Large intestine (tissue), 3 donors: ENCODE results near the gene SEL1L3. TPM values are rescaled to one million over a fixed set of nuclear protein-coding genes. Genes with fewer than 3 reads are reported as not detected.

Source experiments
- DNase-seq, 2 donors: peaks; one replicate each; pipeline versions ENCODE4 v3.0.0 to v3.0.0-alpha.2; 2013
- H3K27ac ChIP-seq: one replicate; pipeline ENCODE4 v1.5.1; 2013; ENCODE audit warnings: low read length
- H3K27me3 ChIP-seq: 2 replicates; pipeline ENCODE4 v1.6.1; 2013; ENCODE audit warnings: low read length; ENCODE audit not compliant: control insufficient read depth, insufficient read depth
- H3K36me3 ChIP-seq: 2 replicates; pipeline ENCODE4 v1.6.1; 2013; ENCODE audit warnings: low read length; ENCODE audit not compliant: control insufficient read depth, insufficient read depth
- H3K4me1 ChIP-seq: one replicate; pipeline ENCODE4 v1.6.1; 2013; ENCODE audit warnings: low read length; ENCODE audit not compliant: control insufficient read depth, insufficient read depth
- H3K4me3 ChIP-seq: one replicate; pipeline ENCODE4 v1.5.1; 2013; ENCODE audit warnings: low read length
- H3K9me3 ChIP-seq: one replicate; pipeline ENCODE4 v1.6.1; 2013; ENCODE audit warnings: mild to moderate bottlenecking, low read depth, low read length, moderate library complexity; ENCODE audit not compliant: control insufficient read depth
- WGBS: methylation state at CpG from one replicate; pipeline ENCODE4 v1.1.5; 2013; ENCODE audit warnings: low lambda C conversion rate; ENCODE audit not compliant: insufficient coverage; 5-methylcytosine and 5-hydroxymethylcytosine counted together
- polyA plus RNA-seq: library from polyadenylated mRNA; unstranded; fragments of 120-200 nt; gene quantifications from one replicate; pipeline ENCODE4 v1.2.1, GENCODE V29; 2013

SEL1L3 gene
- polyA plus RNA-seq, 1 donor, result 58.7 TPM

GRCh38 chr4:25818371-25818871, 44.4 kb downstream of the SEL1L3 start:
- DNase-seq, result no peak
- Histone ChIP-seq H3K36me3 (peaks cover 52% of the 10 kb centered on the region), H3K4me3 (no peak overlapping the region), H3K9me3 (no peaks in the 10 kb centered on the region), H3K27me3 (no peaks in the 10 kb centered on the region), H3K27ac (no peak overlapping the region), H3K4me1 (no peaks in the 10 kb centered on the region)
- WGBS, result no CpG with 5 or more reads among the region's 2 CpGs

GRCh38 chr4:25817059-25817681, 45.6 kb downstream of the SEL1L3 start:
- Histone ChIP-seq H3K36me3 (peaks cover 50% of the 10 kb centered on the region), H3K4me3 (no peak overlapping the region), H3K4me1 (no peaks in the 10 kb centered on the region), H3K27me3 (no peaks in the 10 kb centered on the region), H3K27ac (no peak overlapping the region), H3K9me3 (no peaks in the 10 kb centered on the region)
- no peak for DNase-seq
- 80% methylated on average over 1 of the region's 8 CpGs for WGBS

GRCh38 chr4:25816591-25817058, 46.2 kb downstream of the SEL1L3 start:
- no peak for DNase-seq
- H3K4me3 ChIP-seq, result no peak overlapping the region
- peaks cover 55% of the 10 kb centered on the region for H3K36me3 ChIP-seq
- no peaks in the 10 kb centered on the region for H3K27me3 ChIP-seq
- H3K27ac ChIP-seq, result no peak overlapping the region
- H3K4me1 ChIP-seq, result no peaks in the 10 kb centered on the region
- no CpG with 5 or more reads among the region's 2 CpGs for WGBS
- no peaks in the 10 kb centered on the region for H3K9me3 ChIP-seq

- no CpG with 5 or more reads among the region's 5 CpGs for WGBS
- no peaks in the 10 kb centered on the region for H3K27me3 ChIP-seq
- no peaks in the 10 kb centered on the region for H3K4me1 ChIP-seq
- no peak overlapping the region for H3K27ac ChIP-seq
- H3K36me3 ChIP-seq, result peaks cover 55% of the 10 kb centered on the region
- no peak overlapping the region for H3K4me3 ChIP-seq
- no peaks in the 10 kb centered on the region for H3K9me3 ChIP-seq
- DNase-seq, result no peak
These were observed 47.2 kb downstream of the SEL1L3 start for GRCh38 chr4:25815586-25815985.

- no peaks in the 10 kb centered on the region for H3K27me3 ChIP-seq
- 76% methylated on average over 5 of the region's 13 CpGs for WGBS
- no peak overlapping the region for H3K27ac ChIP-seq
- H3K36me3 ChIP-seq, result peaks cover 51% of the 10 kb centered on the region
- H3K4me1 ChIP-seq, result no peaks in the 10 kb centered on the region
- no peak overlapping the region for H3K4me3 ChIP-seq
- DNase-seq, result no peak
- H3K9me3 ChIP-seq, result no peaks in the 10 kb centered on the region
These were observed 48.3 kb downstream of the SEL1L3 start for GRCh38 chr4:25814301-25815136.

- H3K36me3 ChIP-seq, result peaks cover 43% of the 10 kb centered on the region
- H3K4me1 ChIP-seq, result no peaks in the 10 kb centered on the region
- no peak overlapping the region for H3K27ac ChIP-seq
- no peak overlapping the region for H3K4me3 ChIP-seq
- WGBS, result 87% methylated on average over 3 of the region's 9 CpGs
- DNase-seq, result no peak
- no peaks in the 10 kb centered on the region for H3K9me3 ChIP-seq
- H3K27me3 ChIP-seq, result no peaks in the 10 kb centered on the region
These were observed 49.2 kb downstream of the SEL1L3 start for GRCh38 chr4:25813448-25814106.

GRCh38 chr4:25811841-25812240, 50.9 kb downstream of the SEL1L3 start:
- Histone ChIP-seq H3K4me3 (no peak overlapping the region), H3K4me1 (no peaks in the 10 kb centered on the region), H3K27ac (no peak overlapping the region), H3K27me3 (no peaks in the 10 kb centered on the region), H3K9me3 (no peaks in the 10 kb centered on the region), H3K36me3 (peaks cover 38% of the 10 kb centered on the region)
- 100% methylated on average over 2 of the region's 9 CpGs for WGBS
- DNase-seq, result no peak

GRCh38 chr4:25811374-25811690, 51.5 kb downstream of the SEL1L3 start:
- H3K9me3 ChIP-seq, result no peaks in the 10 kb centered on the region
- no peak overlapping the region for H3K4me3 ChIP-seq
- H3K36me3 ChIP-seq, result peaks cover 37% of the 10 kb centered on the region
- no peak for DNase-seq
- no peaks in the 10 kb centered on the region for H3K4me1 ChIP-seq
- WGBS, result 80% methylated on average over 2 of the region's 4 CpGs
- H3K27me3 ChIP-seq, result no peaks in the 10 kb centered on the region
- H3K27ac ChIP-seq, result no peak overlapping the region

- no peak for DNase-seq
- Histone ChIP-seq H3K9me3 (no peaks in the 10 kb centered on the region), H3K4me3 (no peak overlapping the region), H3K27ac (no peak overlapping the region), H3K36me3 (peaks cover 39% of the 10 kb centered on the region), H3K4me1 (no peaks in the 10 kb centered on the region), H3K27me3 (no peaks in the 10 kb centered on the region)
- 86% methylated on average over 2 of the region's 23 CpGs for WGBS
These were observed 52.1 kb downstream of the SEL1L3 start for GRCh38 chr4:25810461-25811373.

GRCh38 chr4:25809996-25810395, 52.8 kb downstream of the SEL1L3 start:
- H3K9me3 ChIP-seq, result no peaks in the 10 kb centered on the region
- H3K4me3 ChIP-seq, result no peak overlapping the region
- no peaks in the 10 kb centered on the region for H3K4me1 ChIP-seq
- no peak overlapping the region for H3K27ac ChIP-seq
- H3K36me3 ChIP-seq, result peaks cover 35% of the 10 kb centered on the region
- H3K27me3 ChIP-seq, result no peaks in the 10 kb centered on the region
- no peak for DNase-seq
- WGBS, result no CpG with 5 or more reads among the region's 4 CpGs
